Activated CD8-positive, alpha-beta memory T cell treated with anti-CD3 and anti-CD28 coated beads, Interleukin-2, amount 10 ng/mL, durations not matched to agents 7 days and 5 days (primary cell): Measurements from ENCODE around the gene PTPN22. TPM values are rescaled to one million over a fixed set of nuclear protein-coding genes. Genes with fewer than 3 reads are reported as not detected.

Experiments
- ATAC-seq: fragments of 150-1000 bp; cut with Tn5 transposase; one replicate; pipeline ENCODE4 v1.10.0; 2021; ENCODE audit warnings: moderate library complexity
- CTCF ChIA-PET: fragments of 350-600 bp; sonication (Branson Sonifier 250); formaldehyde crosslinking; loops from one replicate; lab custom pipeline; 2021; ENCODE audit warnings: antibody characterized with exemption; lab: Charles Lee
- DNase-seq: peaks from one replicate; pipeline ENCODE4 v3.0.0-alpha.2; 2020
- H3K27ac Mint-ChIP-seq: one replicate; pipeline ENCODE4 v1.8.0; 2021; ENCODE audit warnings: mild to moderate bottlenecking, mixed read lengths
- H3K27me3 Mint-ChIP-seq: one replicate; pipeline ENCODE4 v1.8.0; 2021; ENCODE audit warnings: mixed read lengths
- H3K36me3 Mint-ChIP-seq: one replicate; pipeline ENCODE4 v1.8.0; 2021; ENCODE audit warnings: mild to moderate bottlenecking, mixed read lengths
- H3K4me1 Mint-ChIP-seq: one replicate; pipeline ENCODE4 v1.8.0; 2021; ENCODE audit warnings: mixed read lengths
- H3K4me3 Mint-ChIP-seq: one replicate; pipeline ENCODE4 v1.8.0; 2021; ENCODE audit warnings: mild to moderate bottlenecking, moderate library complexity, mixed read lengths
- H3K9me3 Mint-ChIP-seq: one replicate; pipeline ENCODE4 v1.8.0; 2022; ENCODE audit warnings: low read depth, mixed read lengths
- total RNA-seq, 2 experiments: library from RNA; stranded (reverse); gene quantifications; one replicate each; pipeline ENCODE4 v1.2.3, GENCODE V29; 2021

Gene PTPN22
- 100 to 1,000 TPM; 112 to 133 TPM for total RNA-seq

- Mint-ChIP-seq H3K9me3 (no peaks in the 10 kb centered on the region), H3K36me3 (peaks cover 36% of the 10 kb centered on the region), H3K4me3 (peak within 1 kb of the TSS; percentile 86), H3K27ac (peak within 1 kb of the TSS; percentile 99), H3K4me1 (peaks cover 65% of the 10 kb centered on the region), H3K27me3 (no peaks in the 10 kb centered on the region)
- peak; percentile 79 for ATAC-seq
- CTCF ChIA-PET = interaction anchor here (0.9 to 1.2 kb wide), 3 partner anchors 10 to 90 kb away, joined by 3 to 5 read pairs (median 3); no protein-coding TSS in a partner anchor
- DNase-seq = peak; percentile 94
Observed at GRCh38 chr1:113871597-113872113, at the start of gene PTPN22. Gene PTPN22 (minus strand): TSS chr1:113871712.

GRCh38 chr1:113918243-113918642 is 46.7 kb upstream of the PTPN22 start:
- CTCF ChIA-PET = interaction anchor here (1.4 kb wide), 1 partner anchor 11 kb away, joined by 3 read pairs; the partner anchor contains the start of gene HIPK1
- Mint-ChIP-seq H3K27me3 (peaks cover 2% of the 10 kb centered on the region), H3K4me3 (no peak overlapping the region), H3K27ac (no peak overlapping the region), H3K9me3 (no peaks in the 10 kb centered on the region), H3K4me1 (peaks cover 4% of the 10 kb centered on the region), H3K36me3 (peaks cover 12% of the 10 kb centered on the region)
- ATAC-seq (no peak), DNase-seq (no peak)

GRCh38 chr1:113917400-113918082 is 46.0 kb upstream of the PTPN22 start:
- H3K27ac Mint-ChIP-seq = no peak overlapping the region
- CTCF ChIA-PET = interaction anchor here (1.4 kb wide), 1 partner anchor 12 kb away, joined by 3 read pairs; the partner anchor contains the start of gene HIPK1
- peaks cover 13% of the 10 kb centered on the region for H3K36me3 Mint-ChIP-seq
- ATAC-seq (peak; percentile 30), DNase-seq (no peak)
- H3K4me1 Mint-ChIP-seq = peaks cover 4% of the 10 kb centered on the region
- no peaks in the 10 kb centered on the region for H3K27me3 Mint-ChIP-seq
- H3K4me3 Mint-ChIP-seq = no peak overlapping the region
- no peaks in the 10 kb centered on the region for H3K9me3 Mint-ChIP-seq

- Mint-ChIP-seq H3K36me3 (peaks cover 15% of the 10 kb centered on the region), H3K27me3 (no peaks in the 10 kb centered on the region), H3K4me3 (no peak overlapping the region), H3K27ac (no peak overlapping the region), H3K4me1 (peaks cover 5% of the 10 kb centered on the region), H3K9me3 (no peaks in the 10 kb centered on the region)
- ATAC-seq = no peak
- CTCF ChIA-PET = no interaction called here
- DNase-seq = no peak
Observed at GRCh38 chr1:113916974-113917373, 45.5 kb upstream of the PTPN22 start.

- peaks cover 10% of the 10 kb centered on the region for H3K4me1 Mint-ChIP-seq
- DNase-seq = no peak
Observed at GRCh38 chr1:113913887-113914664, 42.6 kb upstream of the PTPN22 start.

GRCh38 chr1:113913312-113913668 is 41.8 kb upstream of the PTPN22 start:
- CTCF ChIA-PET = interaction anchor here (0.8 to 0.9 kb wide), 2 partner anchors 14 to 17 kb away, joined by 3 read pairs; no protein-coding TSS in a partner anchor
- Mint-ChIP-seq H3K4me1 (peaks cover 15% of the 10 kb centered on the region), H3K9me3 (no peaks in the 10 kb centered on the region), H3K27me3 (no peaks in the 10 kb centered on the region), H3K36me3 (peaks cover 41% of the 10 kb centered on the region), H3K4me3 (no peak overlapping the region), H3K27ac (no peak overlapping the region)
- ATAC-seq (no peak), DNase-seq (no peak)

More at GRCh38 chr1:113913887-113914664, 42.6 kb upstream of the PTPN22 start:
- Mint-ChIP-seq H3K36me3 (peaks cover 35% of the 10 kb centered on the region), H3K27me3 (no peaks in the 10 kb centered on the region), H3K9me3 (no peaks in the 10 kb centered on the region), H3K27ac (no peak overlapping the region), H3K4me3 (no peak overlapping the region)
- ATAC-seq = no peak
- CTCF ChIA-PET = interaction anchor here (0.8 kb wide), 1 partner anchor 14 kb away, joined by 3 read pairs; no protein-coding TSS in a partner anchor

- no peaks in the 10 kb centered on the region for H3K9me3 Mint-ChIP-seq
- H3K27me3 Mint-ChIP-seq = no peaks in the 10 kb centered on the region
- H3K27ac Mint-ChIP-seq = no peak overlapping the region
- DNase-seq (no peak), ATAC-seq (no peak)
- H3K4me1 Mint-ChIP-seq = peaks cover 16% of the 10 kb centered on the region
- CTCF ChIA-PET = interaction anchor here (0.8 to 0.9 kb wide), 2 partner anchors 15 to 18 kb away, joined by 3 read pairs; no protein-coding TSS in a partner anchor
- peaks cover 46% of the 10 kb centered on the region for H3K36me3 Mint-ChIP-seq
- no peak overlapping the region for H3K4me3 Mint-ChIP-seq
Observed at GRCh38 chr1:113912594-113913311, 41.2 kb upstream of the PTPN22 start.

GRCh38 chr1:113905435-113905861 is 33.9 kb upstream of the PTPN22 start:
- ATAC-seq (peak; percentile 3), DNase-seq (peak; percentile 67)
- no peaks in the 10 kb centered on the region for H3K9me3 Mint-ChIP-seq
- no peaks in the 10 kb centered on the region for H3K27me3 Mint-ChIP-seq
- peaks cover 53% of the 10 kb centered on the region for H3K36me3 Mint-ChIP-seq
- peaks cover 55% of the 10 kb centered on the region for H3K4me1 Mint-ChIP-seq
- CTCF ChIA-PET = interaction anchor here (0.8 to 6.3 kb wide), 7 partner anchors 22 to 73 kb away, joined by 3 to 60 read pairs (median 6); partner anchors contain the start of gene HIPK1
- H3K27ac Mint-ChIP-seq = peak overlapping the region; percentile 89
- H3K4me3 Mint-ChIP-seq = peak overlapping the region; percentile 97

- Mint-ChIP-seq H3K27me3 (no peaks in the 10 kb centered on the region), H3K9me3 (no peaks in the 10 kb centered on the region), H3K36me3 (peaks cover 54% of the 10 kb centered on the region), H3K4me3 (peak within 1 kb of the TSS; percentile 97), H3K4me1 (peaks cover 60% of the 10 kb centered on the region), H3K27ac (peak within 1 kb of the TSS; percentile 89)
- ATAC-seq (peak; percentile 92), DNase-seq (peak; percentile 100)
- CTCF ChIA-PET = interaction anchor here (0.9 to 6.3 kb wide), 13 partner anchors 20 to 1189 kb away, joined by 3 to 60 read pairs (median 8); partner anchors contain the start of genes HIPK1 and PPM1J
Observed at GRCh38 chr1:113904674-113905434, 33.3 kb upstream of the PTPN22 start, which contains the start of the genes AP4B1 and DCLRE1B. Gene AP4B1 (minus strand): TSS chr1:113904799. CDS start chr1:113904717, 82 bp downstream. Gene DCLRE1B (plus strand): TSS chr1:113905326. CDS start chr1:113905587, 261 bp downstream.

- CTCF ChIA-PET = interaction anchor here (0.8 to 6.3 kb wide), 15 partner anchors 20 to 1189 kb away, joined by 3 to 60 read pairs (median 5); partner anchors contain the start of genes HIPK1 and PPM1J
- Mint-ChIP-seq H3K4me1 (peaks cover 65% of the 10 kb centered on the region), H3K9me3 (no peaks in the 10 kb centered on the region), H3K27ac (peak overlapping the region; percentile 89), H3K36me3 (peaks cover 55% of the 10 kb centered on the region), H3K27me3 (no peaks in the 10 kb centered on the region), H3K4me3 (peak overlapping the region; percentile 97)
- no peak for DNase-seq
- no peak for ATAC-seq
Observed at GRCh38 chr1:113904293-113904673, 32.8 kb upstream of the PTPN22 start.

- peak overlapping the region; percentile 97 for H3K4me3 Mint-ChIP-seq
- peak overlapping the region; percentile 89 for H3K27ac Mint-ChIP-seq
- ATAC-seq (no peak), DNase-seq (no peak)
- H3K36me3 Mint-ChIP-seq = peaks cover 57% of the 10 kb centered on the region
- CTCF ChIA-PET = interaction anchor here (0.8 to 6.3 kb wide), 16 partner anchors 19 to 1188 kb away, joined by 3 to 60 read pairs (median 4); partner anchors contain the start of genes HIPK1 and PPM1J
- H3K9me3 Mint-ChIP-seq = no peaks in the 10 kb centered on the region
- H3K4me1 Mint-ChIP-seq = peaks cover 66% of the 10 kb centered on the region
- H3K27me3 Mint-ChIP-seq = no peaks in the 10 kb centered on the region
Observed at GRCh38 chr1:113903501-113904292, 32.2 kb upstream of the PTPN22 start.
